HepG2 (cell line): ENCODE results near the gene DNM1. TPM values are rescaled to one million over a fixed set of nuclear protein-coding genes. Genes with fewer than 3 reads are reported as not detected.
A peak's percentile ranks its signal among the peaks of the same experiment; 100 is the strongest.

Experiments
- DPF2 ChIP-seq: sonication (generic); formaldehyde crosslinking; IDR thresholded peaks from 2 replicates; pipeline ENCODE4 v1.4.0; 2020; ENCODE audit warnings: mild to moderate bottlenecking, low read depth, missing genetic modification reagents, borderline replicate concordance
- E2F1 ChIP-seq: sonication (generic); formaldehyde crosslinking; IDR thresholded peaks from 2 replicates; pipeline ENCODE4 v1.5.0; 2020; ENCODE audit warnings: missing genetic modification reagents
- E2F5 ChIP-seq: sonication (generic); formaldehyde crosslinking; conservative IDR thresholded peaks from 2 replicates; pipeline ENCODE4 v1.4.0; 2020; ENCODE audit warnings: missing genetic modification reagents
- ETV5 ChIP-seq: IDR thresholded peaks from 2 replicates; pipeline ENCODE4 v1.6.1; 2018; ENCODE audit warnings: missing biosample characterization, missing genetic modification reagents, inconsistent platforms, borderline replicate concordance
- KLF13 ChIP-seq: sonication (generic); formaldehyde crosslinking; IDR thresholded peaks from 2 replicates; pipeline ENCODE4 v1.4.0; 2020; ENCODE audit warnings: mild to moderate bottlenecking, missing genetic modification reagents
- MBD4 ChIP-seq: IDR thresholded peaks from 2 replicates; pipeline ENCODE4 v1.6.1; 2012; ENCODE audit warnings: low read length, inconsistent platforms, borderline replicate concordance
- MED1 ChIP-seq: sonication (generic); formaldehyde crosslinking; IDR thresholded peaks from 2 replicates; pipeline ENCODE4 v1.4.0; 2020; ENCODE audit warnings: missing genetic modification reagents
- MTF2 ChIP-seq: sonication (generic); formaldehyde crosslinking; IDR thresholded peaks from 2 replicates; pipeline ENCODE4 v1.5.0; 2020; ENCODE audit warnings: missing genetic modification reagents, borderline replicate concordance
- RFXAP ChIP-seq: sonication (generic); formaldehyde crosslinking; IDR thresholded peaks from 2 replicates; pipeline ENCODE4 v1.4.0; 2020; ENCODE audit warnings: missing genetic modification reagents, borderline replicate concordance
- SAP130 ChIP-seq: IDR thresholded peaks from 2 replicates; pipeline ENCODE4 v1.6.1; 2016; ENCODE audit warnings: low read depth
- SOX13 ChIP-seq, 3 experiments: fragments of 450-650 bp in 1 of 3; sonication (generic) in 1 of 3; formaldehyde crosslinking in 1 of 3; IDR thresholded peaks in 2 of 3; conservative IDR thresholded peaks in 1 of 3; 2 replicates each; pipeline versions ENCODE4 v1.5.0 to v1.6.1; 2016 to 2020; ENCODE audit warnings: antibody characterized with exemption in 1 of 3, mild to moderate bottlenecking in 1 of 3, missing compliant biosample characterization in 1 of 3, missing genetic modification reagents in 1 of 3, moderate library complexity in 1 of 3
- TBX2 ChIP-seq: sonication (generic); formaldehyde crosslinking; IDR thresholded peaks from 2 replicates; pipeline ENCODE4 v1.5.0; 2020; ENCODE audit warnings: missing genetic modification reagents, mild to moderate bottlenecking, borderline replicate concordance
- THYN1 ChIP-seq: sonication (generic); formaldehyde crosslinking; IDR thresholded peaks from 2 replicates; pipeline ENCODE4 v1.8.1; 2023; ENCODE audit warnings: low read depth, mild to moderate bottlenecking, moderate library complexity, missing genetic modification reagents, borderline replicate concordance
- ZHX1 ChIP-seq: sonication (generic); formaldehyde crosslinking; IDR thresholded peaks from 2 replicates; pipeline ENCODE4 v1.8.1; 2022; ENCODE audit warnings: low read depth, mild to moderate bottlenecking, missing genetic modification reagents
- ZNF180 ChIP-seq: sonication (generic); formaldehyde crosslinking; IDR thresholded peaks from 2 replicates; pipeline ENCODE4 v1.4.0; 2020; ENCODE audit warnings: low read depth, missing genetic modification reagents, borderline replicate concordance
- ZNF276 ChIP-seq: sonication (generic); formaldehyde crosslinking; IDR thresholded peaks from 2 replicates; pipeline ENCODE4 v1.4.0; 2020; ENCODE audit warnings: mild to moderate bottlenecking, low read depth, missing genetic modification reagents
- ZNF414 ChIP-seq: sonication (generic); formaldehyde crosslinking; IDR thresholded peaks from 2 replicates; pipeline ENCODE4 v1.5.0; 2020; ENCODE audit warnings: missing genetic modification reagents
- ZNF44 ChIP-seq: sonication (generic); formaldehyde crosslinking; IDR thresholded peaks from 2 replicates; pipeline ENCODE4 v1.5.1; 2020; ENCODE audit warnings: mild to moderate bottlenecking, missing genetic modification reagents
- ZNF557 ChIP-seq: sonication (generic); formaldehyde crosslinking; IDR thresholded peaks from 2 replicates; pipeline ENCODE4 v1.4.0; 2020; ENCODE audit warnings: missing genetic modification reagents
- ZNF619 ChIP-seq: sonication (generic); formaldehyde crosslinking; IDR thresholded peaks from 2 replicates; pipeline ENCODE4 v1.4.0; 2020; ENCODE audit warnings: mild to moderate bottlenecking, missing genetic modification reagents
- ZNF781 ChIP-seq: sonication (generic); formaldehyde crosslinking; IDR thresholded peaks from 2 replicates; pipeline ENCODE4 v1.5.1; 2020; ENCODE audit warnings: borderline replicate concordance, mild to moderate bottlenecking, missing genetic modification reagents; ENCODE audit errors: not compliant biosample characterization
- polyA plus RNA-seq, 8 experiments: library from polyadenylated mRNA; depleted of rRNA in 3 of 8; stranded (reverse) in 7 of 8; unstranded in 1 of 8; fragments of >200 nt; fragmentation: Illumina TruSeq in 4 of 8; extraction: Trizol in 4 of 8; gene quantifications; 2 replicates each; pipeline versions ENCODE4 v1.2.1 to v1.2.3, GENCODE V29; 2011 to 2016; ENCODE audit warnings: low read depth in 4 of 8, missing spikeins in 1 of 8, mixed read lengths in 1 of 8; ENCODE audit not compliant: insufficient read depth in 1 of 8
- total RNA-seq, 5 experiments: library from RNA; depleted of rRNA; stranded (reverse); fragments of >200 nt; fragmentation: Illumina TruSeq; extraction: Trizol; gene quantifications; 2 replicates each; pipeline ENCODE4 v1.2.3, GENCODE V29; 2016; ENCODE audit warnings: low read depth in 1 of 5

DNM1 gene
- total and polyA plus RNA-seq, 2 of the 13 experiments (the other 11 are each of a cell fraction or from before 2014, with no cell fraction given), result 0.13 to 0.58 TPM

GRCh38 chr9:128218518-128219389 lies 15.6 kb downstream of the DNM1 start (continued):
- no peak for TF ChIP-seq ZNF781
- TF ChIP-seq MBD4, result no peak
- no peak for TF ChIP-seq E2F5
- TF ChIP-seq TBX2 (CRISPR knock-in tag), result 0 out of 2 replicates have a peak, but pooled peaks have one; percentile 19
- TF ChIP-seq SOX13 (IDR thresholded peaks at IDR 0.05), result no peak
- TF ChIP-seq SOX13 (CRISPR knock-in tag; conservative IDR thresholded peaks at IDR 0.05 in 1 of 2, IDR thresholded peaks at IDR 0.05 in 1 of 2), result no peak
- no peak for TF ChIP-seq THYN1 (CRISPR knock-in tag)
- TF ChIP-seq ETV5, result 0 out of 2 replicates have a peak, but pooled peaks have one; percentile 40
- no peak for TF ChIP-seq ZNF557
- TF ChIP-seq ZNF276 (CRISPR knock-in tag), result no peak
- TF ChIP-seq ZNF619, result no peak
- no peak for TF ChIP-seq ZNF414
- TF ChIP-seq MED1 (CRISPR knock-in tag), result no peak
- peak; percentile 32; the same call in 1 of the 2 replicates for TF ChIP-seq SAP130 (CRISPR knock-in tag)
- no peak for TF ChIP-seq KLF13
- TF ChIP-seq MTF2 (CRISPR knock-in tag), result no peak
- TF ChIP-seq ZNF180, result no peak
- no peak for TF ChIP-seq RFXAP (CRISPR knock-in tag)
- TF ChIP-seq DPF2 (CRISPR knock-in tag), result no peak
- no peak for TF ChIP-seq ZNF44 (CRISPR knock-in tag)
- TF ChIP-seq ZHX1 (CRISPR knock-in tag), result no peak
- no peak for TF ChIP-seq E2F1
